Measurements from ENCODE around the gene TMEM86A.
A peak's percentile ranks its signal among the peaks of the same experiment; 100 is the strongest.
"Not testable (repeated sequence)": the region's sequence is repeated elsewhere in the genome, so short reads cannot be mapped to it uniquely, and the experiment has no call there.

The TMEM86A gene

DNA sequence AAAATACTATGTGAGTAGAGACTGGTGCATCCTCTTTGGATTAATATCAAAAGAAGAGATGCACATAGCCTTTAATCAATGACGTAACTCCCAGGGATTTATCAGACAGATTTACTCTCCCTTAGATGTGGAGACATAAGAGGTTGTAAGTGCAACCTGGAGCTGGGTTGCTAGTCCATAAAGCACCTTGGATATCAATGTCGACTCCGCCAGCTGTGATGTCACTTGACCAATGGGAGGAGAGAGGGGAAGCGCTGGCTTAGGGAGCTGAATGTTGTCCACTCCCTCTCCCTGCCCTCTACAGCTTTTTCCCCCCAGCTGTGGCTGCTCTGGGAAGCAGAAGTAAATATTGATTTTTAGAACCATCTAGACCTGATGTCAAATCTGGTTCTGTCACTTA lies 28.9 kb upstream of the TMEM86A start:
- no peak for TF ChIP-seq CTCF (IDR thresholded peaks at IDR 0.05; ENCODE audit: insufficient read depth, low read depth, low read length, missing control alignments)
- no peak for DNase-seq (ENCODE audit: low read depth)

GRCh38 chr11:18671246-18671645 lies 27.3 kb upstream of the TMEM86A start:
- DNase-seq (ENCODE audit: low read depth) = no peak
- no peak overlapping the region for H3K4me3 ChIP-seq (ENCODE audit: low read depth, low read length)
- no peak for TF ChIP-seq CTCF (IDR thresholded peaks at IDR 0.05; ENCODE audit: insufficient read depth, low read depth, low read length, missing control alignments)

More for the DNA sequence above, 28.9 kb upstream of the TMEM86A start:
- H3K4me3 ChIP-seq (ENCODE audit: low read depth, low read length) = no peak overlapping the region

DNA sequence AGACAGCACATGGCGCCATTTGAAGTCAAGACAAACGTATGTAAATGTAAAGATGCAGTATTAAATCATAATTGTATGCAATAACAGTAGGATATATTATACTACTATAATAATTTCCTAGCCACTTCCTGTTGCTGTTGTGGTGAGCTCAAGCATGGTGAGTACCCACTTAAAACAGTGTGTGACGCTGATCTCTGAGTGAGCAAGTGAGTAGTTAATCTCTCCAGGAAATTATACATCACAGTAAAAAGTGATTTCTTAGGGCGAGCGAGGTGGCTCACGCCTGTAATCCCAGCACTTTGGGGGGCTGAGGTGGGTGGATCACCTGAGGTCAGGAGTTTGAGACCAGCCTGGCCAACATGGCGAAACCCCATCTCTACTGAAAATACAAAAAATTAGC lies 26.4 kb upstream of the TMEM86A start:
- not testable (repeated sequence) for H3K4me3 ChIP-seq (ENCODE audit: low read depth, low read length)
- DNase-seq (ENCODE audit: low read depth) = peak; percentile 4

- no peak overlapping the region for H3K4me3 ChIP-seq (ENCODE audit: low read depth, low read length)
- no peak for TF ChIP-seq CTCF (IDR thresholded peaks at IDR 0.05; ENCODE audit: insufficient read depth, low read depth, low read length, missing control alignments)
- DNase-seq (ENCODE audit: low read depth) = no peak
These were observed 21.8 kb upstream of the TMEM86A start for GRCh38 chr11:18676803-18677202.

- H3K4me3 ChIP-seq (ENCODE audit: low read depth, low read length) = no peak overlapping the region
- DNase-seq (ENCODE audit: low read depth) = no peak
- TF ChIP-seq CTCF (IDR thresholded peaks at IDR 0.05; ENCODE audit: insufficient read depth, low read depth, low read length, missing control alignments) = no peak
These were observed 21.0 kb upstream of the TMEM86A start for GRCh38 chr11:18677560-18677959.

- H3K4me3 ChIP-seq (ENCODE audit: low read depth, low read length); DNase-seq (ENCODE audit: low read depth): not testable (repeated sequence)
These were observed 16.6 kb upstream of the TMEM86A start for GRCh38 chr11:18681949-18682348.

- DNase-seq (ENCODE audit: low read depth) = no peak
- no peak for TF ChIP-seq CTCF (IDR thresholded peaks at IDR 0.05; ENCODE audit: insufficient read depth, low read depth, low read length, missing control alignments)
- no peak overlapping the region for H3K4me3 ChIP-seq (ENCODE audit: low read depth, low read length)
These were observed 16.1 kb upstream of the TMEM86A start for GRCh38 chr11:18682466-18682865.

DNA sequence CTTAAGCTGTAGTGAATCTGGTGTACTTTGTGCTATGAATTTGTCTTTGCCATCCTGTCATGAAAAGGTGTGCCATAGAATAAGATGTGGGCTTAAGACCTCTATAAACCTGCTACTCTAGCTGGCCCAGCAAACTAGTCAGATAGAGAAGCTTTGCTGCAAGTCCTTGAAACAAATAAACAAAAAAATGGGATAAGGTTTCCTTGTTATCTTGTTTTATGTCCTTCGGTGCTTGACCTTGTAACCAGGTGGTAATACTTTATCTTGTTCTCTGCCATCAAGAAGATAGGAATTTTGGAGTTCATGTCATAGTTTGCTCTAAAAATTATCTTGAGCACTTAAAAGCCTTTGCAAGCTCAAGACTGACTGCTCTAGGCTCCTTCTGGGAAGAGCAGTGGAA lies 14.3 kb upstream of the TMEM86A start:
- no peak for TF ChIP-seq CTCF (IDR thresholded peaks at IDR 0.05; ENCODE audit: insufficient read depth, low read depth, low read length, missing control alignments)
- H3K4me3 ChIP-seq (ENCODE audit: low read depth, low read length) = no peak overlapping the region
- DNase-seq (ENCODE audit: low read depth) = no peak

DNA sequence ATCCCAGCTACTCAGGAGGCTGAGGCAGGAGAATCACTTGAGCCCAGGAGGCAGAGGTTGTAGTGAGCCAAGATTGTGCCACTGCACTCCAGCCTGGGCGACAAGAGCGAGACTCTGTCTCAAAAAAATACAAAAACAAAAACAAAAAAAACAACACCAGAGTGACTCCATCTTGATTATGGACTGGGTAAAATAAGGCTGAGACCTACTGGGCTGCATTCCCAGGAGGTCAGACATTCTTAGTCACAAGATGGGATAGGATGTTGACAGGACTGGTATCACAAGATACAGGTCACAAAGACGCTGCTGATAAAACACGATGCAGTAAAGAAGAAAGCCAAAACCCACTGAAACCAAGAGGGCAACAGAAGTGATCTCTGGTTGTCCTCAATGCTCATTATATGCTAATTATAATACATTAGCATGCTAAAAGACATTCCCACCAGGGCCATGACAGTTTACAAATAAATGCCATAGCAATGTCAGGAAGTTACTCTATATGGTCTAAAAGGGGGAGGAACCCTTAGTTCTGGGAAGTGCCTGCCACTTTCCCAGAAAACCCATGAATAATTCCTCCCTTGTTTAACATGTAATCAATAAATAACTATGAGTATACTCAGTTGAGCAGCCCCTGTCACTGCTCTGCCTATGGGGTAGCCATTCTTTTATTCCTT lies 7.0 kb upstream of the TMEM86A start:
- not testable (repeated sequence) for H3K4me3 ChIP-seq (ENCODE audit: low read depth, low read length); DNase-seq (ENCODE audit: low read depth)

Measured in GM12865 (cell line).